Measurements from ENCODE around the gene LIN7B. TPM values are rescaled to one million over a fixed set of nuclear protein-coding genes. Genes with fewer than 3 reads are reported as not detected.

LIN7B gene
- total and polyA plus RNA-seq, 4 donors: 2.2 to 3.8 (median 2.8) TPM

- no peak for TF ChIP-seq EGR1 (IDR thresholded peaks at IDR 0.05; ENCODE audit: low read depth in 2 of 2)
Observed at GRCh38 chr19:49091391-49092038, 22.7 kb upstream of the LIN7B start (continued).

- no peak for DNase-seq (ENCODE audit: low spot score)
- Histone ChIP-seq H3K27ac (ENCODE audit: low read depth in 1 of 2, low read length in 2 of 2) (no peak overlapping the region), H3K4me1 (ENCODE audit: control insufficient read depth in 4 of 4, insufficient read depth in 4 of 4, low read length in 3 of 4) (peaks cover 0 to 14% (median 4%) of the 10 kb centered on the region in 4 donors), H3K4me3 (ENCODE audit: low read depth in 1 of 3, low read length in 3 of 3) (no peak overlapping the region), H3K9ac (ENCODE audit: low read depth in 1 of 2, low read length in 2 of 2) (no peak overlapping the region), H3K9me3 (ENCODE audit: control insufficient read depth in 4 of 4, low read length in 3 of 4) (no peaks in the 10 kb centered on the region), H3K36me3 (ENCODE audit: control insufficient read depth in 4 of 4, insufficient read depth in 3 of 4, low read depth in 1 of 4, low read length in 3 of 4) (peaks cover 18 to 57% (median 37%) of the 10 kb centered on the region in 4 donors), H3K27me3 (ENCODE audit: control insufficient read depth in 4 of 4, insufficient read depth in 4 of 4, low read length in 3 of 4) (no peaks in the 10 kb centered on the region)
- WGBS: 96% methylated on average over 6 of the region's 6 CpGs
- TF ChIP-seq, protein P1, sequence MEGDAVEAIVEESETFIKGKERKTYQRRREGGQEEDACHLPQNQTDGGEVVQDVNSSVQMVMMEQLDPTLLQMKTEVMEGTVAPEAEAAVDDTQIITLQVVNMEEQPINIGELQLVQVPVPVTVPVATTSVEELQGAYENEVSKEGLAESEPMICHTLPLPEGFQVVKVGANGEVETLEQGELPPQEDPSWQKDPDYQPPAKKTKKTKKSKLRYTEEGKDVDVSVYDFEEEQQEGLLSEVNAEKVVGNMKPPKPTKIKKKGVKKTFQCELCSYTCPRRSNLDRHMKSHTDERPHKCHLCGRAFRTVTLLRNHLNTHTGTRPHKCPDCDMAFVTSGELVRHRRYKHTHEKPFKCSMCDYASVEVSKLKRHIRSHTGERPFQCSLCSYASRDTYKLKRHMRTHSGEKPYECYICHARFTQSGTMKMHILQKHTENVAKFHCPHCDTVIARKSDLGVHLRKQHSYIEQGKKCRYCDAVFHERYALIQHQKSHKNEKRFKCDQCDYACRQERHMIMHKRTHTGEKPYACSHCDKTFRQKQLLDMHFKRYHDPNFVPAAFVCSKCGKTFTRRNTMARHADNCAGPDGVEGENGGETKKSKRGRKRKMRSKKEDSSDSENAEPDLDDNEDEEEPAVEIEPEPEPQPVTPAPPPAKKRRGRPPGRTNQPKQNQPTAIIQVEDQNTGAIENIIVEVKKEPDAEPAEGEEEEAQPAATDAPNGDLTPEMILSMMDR (IDR thresholded peaks at IDR 0.05; ENCODE audit: low read depth, low read length, missing input control): no peak
- TF ChIP-seq SP1 (IDR thresholded peaks at IDR 0.05): no peak
- TF ChIP-seq RAD21 (IDR thresholded peaks at IDR 0.05): no peak
- no peak for TF ChIP-seq GABPA (IDR thresholded peaks at IDR 0.05 in 1 of 2, conservative IDR thresholded peaks at IDR 0.05 in 1 of 2)
- no peak for TF ChIP-seq JUND (IDR thresholded peaks at IDR 0.05)
- no peak for TF ChIP-seq RXRA (IDR thresholded peaks at IDR 0.05)
- no peak for TF ChIP-seq MAX (IDR thresholded peaks at IDR 0.05)
- TF ChIP-seq TAF1 (conservative IDR thresholded peaks at IDR 0.05): no peak
- TF ChIP-seq, protein P2, sequence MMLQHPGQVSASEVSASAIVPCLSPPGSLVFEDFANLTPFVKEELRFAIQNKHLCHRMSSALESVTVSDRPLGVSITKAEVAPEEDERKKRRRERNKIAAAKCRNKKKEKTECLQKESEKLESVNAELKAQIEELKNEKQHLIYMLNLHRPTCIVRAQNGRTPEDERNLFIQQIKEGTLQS (IDR thresholded peaks at IDR 0.05): no peak
Observed at GRCh38 chr19:49092686-49093085, 21.5 kb upstream of the LIN7B start.

DNA sequence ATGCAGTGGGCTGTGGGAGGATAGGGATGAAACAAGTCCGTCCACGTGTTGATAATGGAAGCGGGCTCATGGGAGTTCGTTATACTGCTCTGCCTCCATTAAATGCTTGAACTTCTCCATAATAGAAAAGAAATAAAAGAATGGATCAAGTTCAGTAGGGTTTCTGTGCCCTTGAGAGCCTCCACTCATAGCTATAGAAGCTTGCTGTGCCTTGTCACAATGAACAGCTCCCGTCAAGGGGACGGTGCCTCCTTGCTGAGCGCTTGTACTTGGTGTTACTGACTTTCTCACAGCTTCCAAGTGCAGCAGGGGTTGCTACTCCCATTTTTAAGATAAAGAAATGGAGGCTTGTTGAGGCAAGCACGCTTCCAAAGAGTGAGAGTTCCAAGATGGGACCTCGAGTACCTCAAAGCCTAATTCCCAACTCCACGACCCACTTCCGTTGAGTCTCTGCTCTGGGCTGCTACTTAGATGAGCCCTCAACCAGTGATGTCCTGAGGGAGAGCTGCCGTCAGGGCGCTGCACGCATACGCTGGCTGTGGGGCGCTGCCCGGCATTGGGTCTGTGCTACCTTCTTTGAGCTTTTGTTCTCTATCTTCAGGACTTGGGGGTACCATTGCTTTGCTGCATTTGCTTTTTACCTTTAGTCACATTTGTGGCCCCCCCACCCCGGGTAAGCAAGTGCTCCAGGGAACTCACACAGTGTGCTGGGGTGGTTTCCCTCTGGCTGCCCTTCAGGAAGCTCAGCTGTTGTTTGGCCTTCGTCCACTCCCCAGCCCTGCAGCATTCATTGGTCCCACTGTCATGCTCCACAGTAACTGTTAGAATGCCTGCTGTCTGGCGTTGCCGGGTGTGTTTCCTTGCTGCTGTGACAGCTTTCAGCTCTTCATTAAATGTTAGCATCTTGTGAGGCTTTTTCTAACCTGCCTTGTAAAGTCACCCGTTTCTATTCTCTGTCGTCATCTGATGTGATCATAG is 19.4 kb upstream of the LIN7B start:
- H3K4me1 ChIP-seq (ENCODE audit: control insufficient read depth in 4 of 4, insufficient read depth in 4 of 4, low read length in 3 of 4): peaks cover 2 to 24% (median 18%) of the 10 kb centered on the region in 4 donors
- H3K27ac ChIP-seq (ENCODE audit: low read depth in 1 of 2, low read length in 2 of 2): no peak overlapping the region
- no peaks in the 10 kb centered on the region for H3K9me3 ChIP-seq (ENCODE audit: control insufficient read depth in 4 of 4, low read length in 3 of 4)
- no peaks in the 10 kb centered on the region for H3K27me3 ChIP-seq (ENCODE audit: control insufficient read depth in 4 of 4, insufficient read depth in 4 of 4, low read length in 3 of 4)
- H3K9ac ChIP-seq (ENCODE audit: low read depth in 1 of 2, low read length in 2 of 2): no peak overlapping the region
- H3K4me3 ChIP-seq (ENCODE audit: low read depth in 1 of 3, low read length in 3 of 3): no peak overlapping the region
- H3K36me3 ChIP-seq (ENCODE audit: control insufficient read depth in 4 of 4, insufficient read depth in 3 of 4, low read depth in 1 of 4, low read length in 3 of 4): peaks cover 21 to 60% (median 44%) of the 10 kb centered on the region in 4 donors
- 86% methylated on average over 23 of the region's 23 CpGs for WGBS
- DNase-seq (ENCODE audit: low spot score): no peak
- no peak for TF ChIP-seq YY1 (IDR thresholded peaks at IDR 0.05)
- TF ChIP-seq FOXA2 (IDR thresholded peaks at IDR 0.05): no peak
- TF ChIP-seq TAF1 (conservative IDR thresholded peaks at IDR 0.05): no peak
- TF ChIP-seq, protein P2 (IDR thresholded peaks at IDR 0.05): no peak
- no peak for TF ChIP-seq ZBTB33 (IDR thresholded peaks at IDR 0.05)
- TF ChIP-seq HNF4G (IDR thresholded peaks at IDR 0.05): no peak
- TF ChIP-seq HNF4A (conservative IDR thresholded peaks at IDR 0.05): no peak
- TF ChIP-seq, protein P1 (IDR thresholded peaks at IDR 0.05; ENCODE audit: low read depth, low read length, missing input control): no peak
- no peak for TF ChIP-seq RAD21 (IDR thresholded peaks at IDR 0.05)
- no peak for TF ChIP-seq MAX (IDR thresholded peaks at IDR 0.05)
- TF ChIP-seq EGR1 (IDR thresholded peaks at IDR 0.05; ENCODE audit: low read depth in 2 of 2): no peak
- no peak for TF ChIP-seq NR2F2 (IDR thresholded peaks at IDR 0.05)
- no peak for TF ChIP-seq FOXA1 (IDR thresholded peaks at IDR 0.05)
- TF ChIP-seq GABPA (IDR thresholded peaks at IDR 0.05 in 1 of 2, conservative IDR thresholded peaks at IDR 0.05 in 1 of 2): no peak
- no peak for TF ChIP-seq JUND (IDR thresholded peaks at IDR 0.05)
- TF ChIP-seq RXRA (IDR thresholded peaks at IDR 0.05): no peak
- TF ChIP-seq SP1 (IDR thresholded peaks at IDR 0.05): no peak

All from liver (tissue), 9 donors.